HEK293T (cell line): Measurements from ENCODE around the gene PBX1.

Experiments used
- ELF4 ChIP-seq: fragments of 450-650 bp; IDR thresholded peaks from 2 replicates; pipeline ENCODE4 v1.6.1; 2017; ENCODE audit warnings: antibody characterized with exemption
- FOXK2 ChIP-seq: fragments of 450-650 bp; IDR thresholded peaks from 2 replicates; pipeline ENCODE4 v1.6.1; 2016; ENCODE audit warnings: mild to moderate bottlenecking

DNA sequence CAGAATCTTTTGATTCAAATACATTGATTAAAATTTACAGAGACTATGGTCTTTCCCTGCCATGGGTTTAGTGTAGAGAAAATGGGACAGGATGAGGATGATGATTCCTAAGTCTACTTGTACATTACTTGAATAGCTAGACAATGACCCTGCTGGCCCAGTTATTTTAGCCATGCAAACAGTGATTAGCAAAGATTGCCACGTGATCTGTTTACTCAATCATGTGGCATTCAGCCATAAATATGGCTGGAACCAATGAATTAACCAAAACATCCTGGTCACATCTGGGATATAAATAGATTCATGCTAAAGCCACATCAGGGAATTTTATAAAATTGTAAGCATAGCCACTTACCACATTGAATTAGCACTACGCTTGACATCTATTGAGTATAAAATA, 167.3 kb downstream of the PBX1 start:
- TF ChIP-seq ELF4 (no peak), FOXK2 (no peak)
